ENCODE results near the gene BACH2. TPM values are rescaled to one million over a fixed set of nuclear protein-coding genes. Genes with fewer than 3 reads are reported as not detected.
A peak's percentile ranks its signal among the peaks of the same experiment; 100 is the strongest.

Gene BACH2
- total and polyA plus RNA-seq, 9 of the 15 experiments (the other 6 are each of a cell fraction or from before 2014, with no cell fraction given) = 0.06 to 3.1 (median 0.59) TPM

DNA sequence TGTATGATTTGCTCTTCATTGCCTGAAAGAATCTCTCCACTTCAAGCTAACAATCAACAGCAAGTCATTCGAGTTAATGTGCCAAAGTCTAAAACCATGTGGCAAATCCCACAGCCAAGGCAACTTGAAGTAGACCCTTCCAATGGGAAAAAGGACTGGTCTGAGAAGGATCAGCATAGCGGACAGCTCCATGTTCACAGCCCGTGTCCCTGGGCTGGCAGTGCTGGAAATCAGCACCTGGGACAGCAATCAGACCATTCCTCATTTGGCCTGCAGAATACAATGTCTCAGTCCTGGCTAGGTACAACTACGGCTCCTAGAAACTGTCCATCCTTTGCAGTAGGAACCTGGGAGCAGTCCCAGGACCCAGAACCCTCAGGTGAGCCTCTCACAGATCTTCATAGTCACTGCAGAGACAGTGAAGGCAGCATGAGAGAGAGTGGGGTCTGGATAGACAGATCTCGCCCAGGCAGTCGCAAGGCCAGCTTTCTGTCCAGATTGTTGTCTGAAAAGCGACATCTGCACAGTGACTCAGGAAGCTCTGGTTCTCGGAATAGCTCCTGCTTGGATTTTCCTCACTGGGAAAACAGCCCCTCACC, 401.3 kb downstream of the BACH2 start (continued):
- TF ChIP-seq ID3 (CRISPR knock-in tag; IDR thresholded peaks at IDR 0.05) (no peak), ID3 (tag; IDR thresholded peaks at IDR 0.05) (peak; percentile 31; the same call in 1 of the 2 replicates), GABPB1 (CRISPR knock-in tag; IDR thresholded peaks at IDR 0.05) (peak; percentile 63; the same call in 1 of the 2 replicates), ZNF644 (tag; IDR thresholded peaks at IDR 0.05; ENCODE audit: low read depth) (0 out of 2 replicates have a peak, but pooled peaks have one; percentile 42), EHMT2 (IDR thresholded peaks at IDR 0.05) (peak; percentile 99), MIER1 (IDR thresholded peaks at IDR 0.05; ENCODE audit: low read depth) (peak; percentile 97), TEAD1 (CRISPR knock-in tag; IDR thresholded peaks at IDR 0.05) (peak in 1 of 2 experiments; percentile 71; a peak in 1 of 4 replicates), HLTF (IDR thresholded peaks at IDR 0.05) (no peak), RCOR1 (IDR thresholded peaks at IDR 0.05; ENCODE audit: borderline replicate concordance in 1 of 2, low read depth in 2 of 2, low read length in 2 of 2) (peak in 1 of 2 experiments; percentile 66; a peak in 1 of 4 replicates), MAZ (CRISPR knock-in tag; conservative IDR thresholded peaks at IDR 0.05 in 1 of 2, IDR thresholded peaks at IDR 0.05 in 1 of 2) (peak in 1 of 2 experiments; percentile 72; a peak in 2 of 4 replicates), NCOA6 (IDR thresholded peaks at IDR 0.05) (peak; percentile 74), SOX6 (IDR thresholded peaks at IDR 0.05) (no peak), SAFB2 (IDR thresholded peaks at IDR 0.05; ENCODE audit: borderline replicate concordance, low read depth, low read length, severe bottlenecking) (no peak), FOXK1 (CRISPR knock-in tag; IDR thresholded peaks at IDR 0.05; ENCODE audit: borderline replicate concordance) (peak; percentile 90; the same call in 1 of the 2 replicates), PRMT5 (CRISPR knock-in tag; IDR thresholded peaks at IDR 0.05) (0 out of 2 replicates have a peak, but pooled peaks have one; percentile 20), ZNF347 (CRISPR knock-in tag; IDR thresholded peaks at IDR 0.05; ENCODE audit: low read depth) (no peak), ARID4B (CRISPR knock-in tag; IDR thresholded peaks at IDR 0.05) (0 out of 2 replicates have a peak, but pooled peaks have one; percentile 21)

Data from K562 (cell line).